H54 (cell line): ENCODE results near the gene TMC6.

Source experiments
- DNase-seq: peaks from one replicate; pipeline ENCODE4 v3.0.0; 2011; ENCODE audit warnings: low spot score, mixed read lengths; ENCODE audit not compliant: insufficient read length
- FAIRE-seq: peaks from 3 replicates; lab custom pipeline; 2011; peaks lifted over from hg19 to GRCh38; lab: Jason Lieb, UNC
- POLR2A ChIP-seq: IDR thresholded peaks from 2 replicates; pipeline ENCODE4 v1.6.1; 2011; ENCODE audit warnings: low read depth, mild to moderate bottlenecking, low read length

The TMC6 gene

DNA sequence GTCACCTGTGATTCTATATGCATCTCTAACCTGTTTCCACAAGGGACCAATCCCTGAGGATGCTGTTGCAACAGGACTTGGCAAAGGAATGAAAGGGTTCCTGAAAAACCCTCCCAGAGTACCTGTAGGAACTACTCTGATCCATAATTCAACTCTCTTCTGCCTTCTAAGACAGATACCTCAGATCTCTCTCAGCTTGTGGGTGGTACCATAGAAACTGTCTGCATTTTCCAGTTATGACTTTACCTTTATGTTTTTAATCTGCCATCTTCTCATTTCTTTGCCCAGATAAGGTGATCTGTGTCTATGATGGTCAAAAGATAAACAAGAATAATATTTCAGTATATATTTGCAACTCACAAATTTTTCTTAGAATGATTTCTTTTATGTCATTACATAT lies 65.1 kb downstream of the TMC6 start:
- TF ChIP-seq POLR2A: no peak
- FAIRE-seq: no peak

DNA sequence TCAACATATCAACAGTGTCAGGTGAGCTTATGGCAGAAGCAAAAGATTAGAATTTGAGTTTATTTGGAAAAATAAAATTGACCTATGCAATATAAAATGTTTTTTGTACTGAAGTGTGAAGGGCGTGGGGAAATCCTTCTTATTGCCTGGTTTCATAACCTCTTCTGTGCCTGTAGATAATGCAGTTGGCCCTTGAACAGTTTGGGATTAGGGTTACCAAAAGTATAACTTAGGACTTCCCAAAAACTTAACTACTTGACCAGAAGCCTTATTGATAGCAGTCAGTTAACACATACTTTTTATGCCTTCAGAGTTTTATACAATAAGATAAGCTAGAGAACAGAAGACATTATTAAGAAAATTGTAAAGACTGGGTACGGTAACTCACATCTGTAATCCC lies 66.0 kb downstream of the TMC6 start:
- FAIRE-seq (no peak), DNase-seq (no peak)
- TF ChIP-seq POLR2A: no peak

More for the DNA sequence above, 65.1 kb downstream of the TMC6 start:
- no peak for DNase-seq
